Left ventricle myocardium inferior (tissue), 1 donor: ENCODE measurements around the gene POLRMT. TPM values are rescaled to one million over a fixed set of nuclear protein-coding genes. Genes with fewer than 3 reads are reported as not detected.
"Not testable (repeated sequence)": the region's sequence is repeated elsewhere in the genome, so short reads cannot be mapped to it uniquely, and the experiment has no call there.

Experiments
- DNase-seq: peaks from one replicate; pipeline ENCODE4 v3.0.0-alpha.2; 2020
- H3K27ac ChIP-seq: fragments of 200-600 bp; replicated peaks from 2 replicates; pipeline ENCODE4 v1.8.0; 2021
- H3K27me3 ChIP-seq: fragments of 200-600 bp; 2 replicates; pipeline ENCODE4 v1.8.0; 2021; ENCODE audit warnings: low read depth
- H3K36me3 ChIP-seq: fragments of 200-600 bp; 2 replicates; pipeline ENCODE4 v1.8.0; 2021
- H3K4me1 ChIP-seq: fragments of 200-600 bp; 2 replicates; pipeline ENCODE4 v1.8.0; 2021
- H3K4me3 ChIP-seq: fragments of 200-600 bp; 2 replicates; pipeline ENCODE4 v1.8.0; 2021; ENCODE audit warnings: mild to moderate bottlenecking, moderate library complexity
- H3K9me3 ChIP-seq: fragments of 200-600 bp; replicated peaks from 2 replicates; pipeline ENCODE4 v1.8.0; 2021
- CTCF ChIP-seq: fragments of 200-600 bp; IDR thresholded peaks from 2 replicates; pipeline ENCODE4 v1.8.0; 2021; ENCODE audit warnings: antibody characterized with exemption, mild to moderate bottlenecking, borderline replicate concordance
- intact Hi-C: fragments of 100-400 bp; cut with micrococcal nuclease; formaldehyde crosslinking; loops from one replicate; pipeline ENCODE4 v1.11.0; 2022
- total RNA-seq: library from RNA; stranded (reverse); fragmentation: NEBNext Ultra II Directional; extraction: Animal tissue kit (Norgen Biotek cat#: 25700); gene quantifications from one replicate; pipeline ENCODE4 v1.2.1, GENCODE V29; 2021
- donor health status: DM: no; HTN: yes; CAD: no; lungs with severe emphysema.

Gene POLRMT
- total RNA-seq, 1 donor from 2014 or later: 54.3 TPM

- Histone ChIP-seq H3K4me3 (peak overlapping the region; percentile 90), H3K36me3 (no peaks in the 10 kb centered on the region), H3K27ac (peak overlapping the region; percentile 99), H3K9me3 (no peaks in the 10 kb centered on the region), H3K27me3 (peaks cover 10% of the 10 kb centered on the region), H3K4me1 (peaks cover 57% of the 10 kb centered on the region)
- DNase-seq: peak; percentile 62
- no peak for TF ChIP-seq CTCF
- intact Hi-C loops: no loop called here
Observed at GRCh38 chr19:676007-676338, 42.6 kb upstream of the POLRMT start.

GRCh38 chr19:674282-675151 lies 41.2 kb upstream of the POLRMT start:
- Histone ChIP-seq H3K4me1 (peaks cover 46% of the 10 kb centered on the region), H3K4me3 (no peak overlapping the region)
- peak; percentile 58 for DNase-seq

GRCh38 chr19:670609-671075 lies 37.3 kb upstream of the POLRMT start:
- intact Hi-C loops: no loop called here
- no peak for TF ChIP-seq CTCF
- H3K9me3 ChIP-seq: peaks cover 7% of the 10 kb centered on the region
- no peak overlapping the region for H3K4me3 ChIP-seq
- H3K4me1 ChIP-seq: peaks cover 12% of the 10 kb centered on the region
- no peak overlapping the region for H3K27ac ChIP-seq
- no peaks in the 10 kb centered on the region for H3K27me3 ChIP-seq
- no peaks in the 10 kb centered on the region for H3K36me3 ChIP-seq
- no peak for DNase-seq

More at GRCh38 chr19:674282-675151, 41.2 kb upstream of the POLRMT start:
- no peaks in the 10 kb centered on the region for H3K36me3 ChIP-seq
- H3K27me3 ChIP-seq: peaks cover 10% of the 10 kb centered on the region
- intact Hi-C loops: no loop called here
- TF ChIP-seq CTCF: no peak
- H3K9me3 ChIP-seq: no peaks in the 10 kb centered on the region
- peak overlapping the region; percentile 99 for H3K27ac ChIP-seq

- intact Hi-C loops: loop anchor here (5.0 kb wide), 1 partner anchor 63 kb away; no protein-coding TSS in a partner anchor
- H3K36me3 ChIP-seq, H3K9me3 ChIP-seq, H3K27me3 ChIP-seq, H3K27ac ChIP-seq, H3K4me3 ChIP-seq, DNase-seq: not testable (repeated sequence)
- peaks cover 14% of the 10 kb centered on the region for H3K4me1 ChIP-seq
Observed at GRCh38 chr19:668675-669434, 35.5 kb upstream of the POLRMT start.

GRCh38 chr19:666985-667573 lies 33.7 kb upstream of the POLRMT start:
- not testable (repeated sequence) for H3K27ac ChIP-seq, H3K9me3 ChIP-seq, H3K36me3 ChIP-seq, DNase-seq, H3K27me3 ChIP-seq, H3K4me3 ChIP-seq
- intact Hi-C loops: loop anchor here (5.0 kb wide), 1 partner anchor 65 kb away; no protein-coding TSS in a partner anchor
- peaks cover 29% of the 10 kb centered on the region for H3K4me1 ChIP-seq

GRCh38 chr19:664913-665443 lies 31.6 kb upstream of the POLRMT start:
- Histone ChIP-seq H3K9me3 (peaks cover 7% of the 10 kb centered on the region), H3K36me3 (no peaks in the 10 kb centered on the region), H3K4me1 (peaks cover 50% of the 10 kb centered on the region), H3K27ac (peak overlapping the region; percentile 37), H3K4me3 (peak overlapping the region; percentile 50), H3K27me3 (no peaks in the 10 kb centered on the region)
- peak; percentile 98 for TF ChIP-seq CTCF
- DNase-seq: peak; percentile 82
- intact Hi-C loops: loop anchor here (5.0 kb wide), 1 partner anchor 67 kb away; no protein-coding TSS in a partner anchor
